K562 (cell line): ENCODE results near the gene GLUL. TPM values are rescaled to one million over a fixed set of nuclear protein-coding genes. Genes with fewer than 3 reads are reported as not detected.
A peak's percentile ranks its signal among the peaks of the same experiment; 100 is the strongest.

Source experiments
- CREB1 ChIP-seq, 2 experiments: sonication (generic) in 1 of 2; formaldehyde crosslinking in 1 of 2; IDR thresholded peaks; 2 replicates each; pipeline versions ENCODE4 v1.6.1 to v1.8.0; 2012 to 2022; ENCODE audit warnings: inconsistent platforms in 1 of 2, mild to moderate bottlenecking in 1 of 2, missing genetic modification reagents in 1 of 2, moderate library complexity in 1 of 2
- LCOR ChIP-seq: sonication (generic); formaldehyde crosslinking; IDR thresholded peaks from 2 replicates; pipeline ENCODE4 v1.8.0; 2022; ENCODE audit warnings: mild to moderate bottlenecking, missing genetic modification reagents
- NR1H2 ChIP-seq: sonication (generic); formaldehyde crosslinking; IDR thresholded peaks from 2 replicates; pipeline ENCODE4 v1.4.0; 2020; ENCODE audit warnings: mild to moderate bottlenecking, missing genetic modification reagents
- NR2C2 ChIP-seq, 2 experiments: fragments of 200-800 bp in 1 of 2; sonication (Bioruptor generic) in 1 of 2; sonication (generic) in 1 of 2; formaldehyde crosslinking in 1 of 2; IDR thresholded peaks; 2 replicates each; pipeline versions ENCODE4 v1.6.1 to v1.8.0; 2016 to 2022; ENCODE audit warnings: mild to moderate bottlenecking in 1 of 2, missing compliant biosample characterization in 1 of 2, missing genetic modification characterization in 1 of 2, missing genetic modification reagents in 1 of 2
- RBBP5 ChIP-seq: fragments of 200-600 bp; sonication (generic); IDR thresholded peaks from 2 replicates; pipeline ENCODE4 v1.6.1; 2012; ENCODE audit warnings: borderline replicate concordance, mild to moderate bottlenecking, low read length, control low read depth, inconsistent platforms; ENCODE audit not compliant: insufficient read depth, poor library complexity, severe bottlenecking
- ZBTB7A ChIP-seq: IDR thresholded peaks from 2 replicates; pipeline ENCODE4 v1.6.1; 2011; ENCODE audit warnings: low read depth, mild to moderate bottlenecking, low read length, moderate library complexity, borderline replicate concordance; ENCODE audit not compliant: control insufficient read depth
- ZNF316 ChIP-seq: fragments of 450-650 bp; IDR thresholded peaks from 2 replicates; pipeline ENCODE4 v1.6.1; 2016
- ZNF780A ChIP-seq: fragments of 250-450 bp; sonication (Bioruptor Pico); IDR thresholded peaks from 2 replicates; pipeline ENCODE4 v1.5.0; 2021; ENCODE audit warnings: mild to moderate bottlenecking
- polyA plus RNA-seq, 8 experiments: library from polyadenylated mRNA; depleted of rRNA in 4 of 8; stranded (reverse) in 5 of 8; unstranded in 3 of 8; fragments of >200 nt; fragmentation: Nextera tagmentation in 2 of 8; fragmentation: Illumina TruSeq in 1 of 8; extraction: Ambion mirVana in 2 of 8; extraction: Trizol in 1 of 8; gene quantifications; 2 replicates each; pipeline versions ENCODE4 v1.2.1 to v1.2.3, GENCODE V29; 2011 to 2014; ENCODE audit warnings: inconsistent platforms in 1 of 8, missing spikeins in 1 of 8
- total RNA-seq, 7 experiments: library from RNA; depleted of rRNA in 6 of 7; stranded (reverse); fragments of >200 nt in 6 of 7; fragmentation: Illumina TruSeq in 2 of 7; extraction: Trizol in 2 of 7; gene quantifications; 2 replicates each; pipeline versions ENCODE4 v1.2.1 to v1.2.3, GENCODE V29; 2011 to 2021; ENCODE audit warnings: low replicate concordance in 1 of 7
- TF ChIP-seq, protein P1 (sequence below): fragments of 450-650 bp; IDR thresholded peaks from 2 replicates; pipeline ENCODE4 v1.6.1; 2016; ENCODE audit warnings: mild to moderate bottlenecking
- TF ChIP-seq, protein P2 (sequence below): fragments of 250-450 bp; sonication (Bioruptor Pico); IDR thresholded peaks from 2 replicates; pipeline ENCODE4 v1.4.0; 2020; ENCODE audit warnings: mild to moderate bottlenecking, moderate library complexity
- TF ChIP-seq, protein P3 (sequence below): fragments of 450-650 bp; IDR thresholded peaks from 2 replicates; pipeline ENCODE4 v1.6.1; 2017; ENCODE audit warnings: antibody characterized with exemption, mild to moderate bottlenecking
- TF ChIP-seq, protein P4 (sequence below): fragments of 450-650 bp; IDR thresholded peaks from 2 replicates; pipeline ENCODE4 v1.7.0; 2016; ENCODE audit warnings: borderline replicate concordance

GLUL gene
- total and polyA plus RNA-seq, 9 of the 15 experiments (the other 6 are each of a cell fraction or from before 2014, with no cell fraction given), result 1,088 to 4,222 (median 1,338) TPM

DNA sequence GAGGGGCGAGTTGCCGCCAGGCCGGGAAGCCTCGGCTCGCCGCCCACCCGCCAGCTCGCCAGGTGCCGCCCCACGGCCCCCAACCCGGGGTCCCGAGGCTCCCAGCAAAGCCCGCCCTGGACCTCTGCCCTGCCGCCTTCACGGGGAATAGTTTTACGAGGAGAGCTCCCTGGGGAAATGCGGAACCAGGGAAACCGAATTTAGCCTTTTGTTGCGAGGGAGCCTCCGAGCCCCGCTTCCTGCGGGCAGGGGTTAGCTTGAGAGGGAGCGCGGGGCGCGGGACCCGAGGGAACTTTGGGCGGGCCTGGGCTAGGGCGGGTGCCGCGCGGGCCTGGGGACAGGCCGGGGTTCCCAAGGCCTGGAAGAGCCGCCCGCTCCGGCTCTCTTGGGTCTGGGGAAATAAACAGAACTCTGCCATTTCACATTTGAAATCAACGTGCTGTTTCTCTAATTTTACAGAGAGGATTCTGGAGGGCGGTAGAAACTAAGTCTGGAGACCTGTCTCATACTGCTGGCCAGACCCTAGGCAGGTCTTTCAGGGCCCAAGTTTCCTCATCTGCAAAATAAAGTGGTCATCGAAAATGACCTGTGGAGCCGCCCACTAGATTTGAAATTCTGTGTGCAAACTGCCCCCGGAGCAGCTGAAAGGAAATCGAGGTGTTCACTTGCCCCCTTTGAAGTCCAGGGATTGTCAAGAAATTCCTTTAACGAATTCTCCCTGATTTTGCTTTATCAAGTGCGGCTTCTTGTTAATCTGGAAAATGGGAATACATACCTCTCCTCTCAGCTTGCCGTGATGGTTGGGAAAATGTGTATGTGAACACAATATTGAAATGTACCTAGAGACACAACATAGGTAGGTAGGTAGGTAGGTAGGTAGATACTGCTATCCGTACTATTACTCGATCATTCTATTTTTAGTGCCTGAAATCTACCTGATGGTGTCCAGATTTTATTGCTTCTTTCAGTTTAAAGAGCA, 749 bp upstream of the GLUL start (continued):
- TF ChIP-seq CREB1 (IDR thresholded peaks at IDR 0.05) (no peak), CREB1 (CRISPR knock-in tag; IDR thresholded peaks at IDR 0.05) (0 out of 2 replicates have a peak, but pooled peaks have one; percentile 23), NR2C2 (CRISPR knock-in tag; IDR thresholded peaks at IDR 0.05) (no peak), NR2C2 (tag; IDR thresholded peaks at IDR 0.05) (peak; percentile 8; the same call in 1 of the 2 replicates), ZNF316 (peak; percentile 53; the same call in 1 of the 2 replicates), ZBTB7A (peak; percentile 85), NR1H2 (CRISPR knock-in tag) (0 out of 2 replicates have a peak, but pooled peaks have one; percentile 8), ZNF780A (no peak), RBBP5 (peak; percentile 90), LCOR (peak; percentile 35; the same call in 1 of the 2 replicates)
- TF ChIP-seq, protein P1, sequence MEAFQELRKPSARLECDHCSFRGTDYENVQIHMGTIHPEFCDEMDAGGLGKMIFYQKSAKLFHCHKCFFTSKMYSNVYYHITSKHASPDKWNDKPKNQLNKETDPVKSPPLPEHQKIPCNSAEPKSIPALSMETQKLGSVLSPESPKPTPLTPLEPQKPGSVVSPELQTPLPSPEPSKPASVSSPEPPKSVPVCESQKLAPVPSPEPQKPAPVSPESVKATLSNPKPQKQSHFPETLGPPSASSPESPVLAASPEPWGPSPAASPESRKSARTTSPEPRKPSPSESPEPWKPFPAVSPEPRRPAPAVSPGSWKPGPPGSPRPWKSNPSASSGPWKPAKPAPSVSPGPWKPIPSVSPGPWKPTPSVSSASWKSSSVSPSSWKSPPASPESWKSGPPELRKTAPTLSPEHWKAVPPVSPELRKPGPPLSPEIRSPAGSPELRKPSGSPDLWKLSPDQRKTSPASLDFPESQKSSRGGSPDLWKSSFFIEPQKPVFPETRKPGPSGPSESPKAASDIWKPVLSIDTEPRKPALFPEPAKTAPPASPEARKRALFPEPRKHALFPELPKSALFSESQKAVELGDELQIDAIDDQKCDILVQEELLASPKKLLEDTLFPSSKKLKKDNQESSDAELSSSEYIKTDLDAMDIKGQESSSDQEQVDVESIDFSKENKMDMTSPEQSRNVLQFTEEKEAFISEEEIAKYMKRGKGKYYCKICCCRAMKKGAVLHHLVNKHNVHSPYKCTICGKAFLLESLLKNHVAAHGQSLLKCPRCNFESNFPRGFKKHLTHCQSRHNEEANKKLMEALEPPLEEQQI, result no peak
- TF ChIP-seq, protein P2, sequence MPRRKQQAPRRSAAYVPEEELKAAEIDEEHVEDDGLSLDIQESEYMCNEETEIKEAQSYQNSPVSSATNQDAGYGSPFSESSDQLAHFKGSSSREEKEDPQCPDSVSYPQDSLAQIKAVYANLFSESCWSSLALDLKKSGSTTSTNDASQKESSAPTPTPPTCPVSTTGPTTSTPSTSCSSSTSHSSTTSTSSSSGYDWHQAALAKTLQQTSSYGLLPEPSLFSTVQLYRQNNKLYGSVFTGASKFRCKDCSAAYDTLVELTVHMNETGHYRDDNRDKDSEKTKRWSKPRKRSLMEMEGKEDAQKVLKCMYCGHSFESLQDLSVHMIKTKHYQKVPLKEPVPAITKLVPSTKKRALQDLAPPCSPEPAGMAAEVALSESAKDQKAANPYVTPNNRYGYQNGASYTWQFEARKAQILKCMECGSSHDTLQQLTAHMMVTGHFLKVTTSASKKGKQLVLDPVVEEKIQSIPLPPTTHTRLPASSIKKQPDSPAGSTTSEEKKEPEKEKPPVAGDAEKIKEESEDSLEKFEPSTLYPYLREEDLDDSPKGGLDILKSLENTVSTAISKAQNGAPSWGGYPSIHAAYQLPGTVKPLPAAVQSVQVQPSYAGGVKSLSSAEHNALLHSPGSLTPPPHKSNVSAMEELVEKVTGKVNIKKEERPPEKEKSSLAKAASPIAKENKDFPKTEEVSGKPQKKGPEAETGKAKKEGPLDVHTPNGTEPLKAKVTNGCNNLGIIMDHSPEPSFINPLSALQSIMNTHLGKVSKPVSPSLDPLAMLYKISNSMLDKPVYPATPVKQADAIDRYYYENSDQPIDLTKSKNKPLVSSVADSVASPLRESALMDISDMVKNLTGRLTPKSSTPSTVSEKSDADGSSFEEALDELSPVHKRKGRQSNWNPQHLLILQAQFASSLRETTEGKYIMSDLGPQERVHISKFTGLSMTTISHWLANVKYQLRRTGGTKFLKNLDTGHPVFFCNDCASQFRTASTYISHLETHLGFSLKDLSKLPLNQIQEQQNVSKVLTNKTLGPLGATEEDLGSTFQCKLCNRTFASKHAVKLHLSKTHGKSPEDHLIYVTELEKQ (CRISPR knock-in tag), result no peak
- TF ChIP-seq, protein P3, sequence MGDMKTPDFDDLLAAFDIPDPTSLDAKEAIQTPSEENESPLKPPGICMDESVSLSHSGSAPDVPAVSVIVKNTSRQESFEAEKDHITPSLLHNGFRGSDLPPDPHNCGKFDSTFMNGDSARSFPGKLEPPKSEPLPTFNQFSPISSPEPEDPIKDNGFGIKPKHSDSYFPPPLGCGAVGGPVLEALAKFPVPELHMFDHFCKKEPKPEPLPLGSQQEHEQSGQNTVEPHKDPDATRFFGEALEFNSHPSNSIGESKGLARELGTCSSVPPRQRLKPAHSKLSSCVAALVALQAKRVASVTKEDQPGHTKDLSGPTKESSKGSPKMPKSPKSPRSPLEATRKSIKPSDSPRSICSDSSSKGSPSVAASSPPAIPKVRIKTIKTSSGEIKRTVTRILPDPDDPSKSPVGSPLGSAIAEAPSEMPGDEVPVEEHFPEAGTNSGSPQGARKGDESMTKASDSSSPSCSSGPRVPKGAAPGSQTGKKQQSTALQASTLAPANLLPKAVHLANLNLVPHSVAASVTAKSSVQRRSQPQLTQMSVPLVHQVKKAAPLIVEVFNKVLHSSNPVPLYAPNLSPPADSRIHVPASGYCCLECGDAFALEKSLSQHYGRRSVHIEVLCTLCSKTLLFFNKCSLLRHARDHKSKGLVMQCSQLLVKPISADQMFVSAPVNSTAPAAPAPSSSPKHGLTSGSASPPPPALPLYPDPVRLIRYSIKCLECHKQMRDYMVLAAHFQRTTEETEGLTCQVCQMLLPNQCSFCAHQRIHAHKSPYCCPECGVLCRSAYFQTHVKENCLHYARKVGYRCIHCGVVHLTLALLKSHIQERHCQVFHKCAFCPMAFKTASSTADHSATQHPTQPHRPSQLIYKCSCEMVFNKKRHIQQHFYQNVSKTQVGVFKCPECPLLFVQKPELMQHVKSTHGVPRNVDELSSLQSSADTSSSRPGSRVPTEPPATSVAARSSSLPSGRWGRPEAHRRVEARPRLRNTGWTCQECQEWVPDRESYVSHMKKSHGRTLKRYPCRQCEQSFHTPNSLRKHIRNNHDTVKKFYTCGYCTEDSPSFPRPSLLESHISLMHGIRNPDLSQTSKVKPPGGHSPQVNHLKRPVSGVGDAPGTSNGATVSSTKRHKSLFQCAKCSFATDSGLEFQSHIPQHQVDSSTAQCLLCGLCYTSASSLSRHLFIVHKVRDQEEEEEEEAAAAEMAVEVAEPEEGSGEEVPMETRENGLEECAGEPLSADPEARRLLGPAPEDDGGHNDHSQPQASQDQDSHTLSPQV, result peak; percentile 61; the same call in 1 of the 2 replicates
- TF ChIP-seq, protein P4, sequence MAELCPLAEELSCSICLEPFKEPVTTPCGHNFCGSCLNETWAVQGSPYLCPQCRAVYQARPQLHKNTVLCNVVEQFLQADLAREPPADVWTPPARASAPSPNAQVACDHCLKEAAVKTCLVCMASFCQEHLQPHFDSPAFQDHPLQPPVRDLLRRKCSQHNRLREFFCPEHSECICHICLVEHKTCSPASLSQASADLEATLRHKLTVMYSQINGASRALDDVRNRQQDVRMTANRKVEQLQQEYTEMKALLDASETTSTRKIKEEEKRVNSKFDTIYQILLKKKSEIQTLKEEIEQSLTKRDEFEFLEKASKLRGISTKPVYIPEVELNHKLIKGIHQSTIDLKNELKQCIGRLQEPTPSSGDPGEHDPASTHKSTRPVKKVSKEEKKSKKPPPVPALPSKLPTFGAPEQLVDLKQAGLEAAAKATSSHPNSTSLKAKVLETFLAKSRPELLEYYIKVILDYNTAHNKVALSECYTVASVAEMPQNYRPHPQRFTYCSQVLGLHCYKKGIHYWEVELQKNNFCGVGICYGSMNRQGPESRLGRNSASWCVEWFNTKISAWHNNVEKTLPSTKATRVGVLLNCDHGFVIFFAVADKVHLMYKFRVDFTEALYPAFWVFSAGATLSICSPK, result no peak
